Pancreas (tissue), 10 donors: ENCODE data around the gene MDP1. TPM values are rescaled to one million over a fixed set of nuclear protein-coding genes. Genes with fewer than 3 reads are reported as not detected.

Source experiments
- ATAC-seq, 4 donors: fragments of 200-7000 bp; cut with Tn5 transposase; one replicate each; pipeline versions ENCODE4 v1.8.0 to v1.9.1; 2020; ENCODE audit warnings: mild to moderate bottlenecking in 4 of 4, moderate library complexity in 4 of 4
- DNase-seq, 6 donors: peaks; one replicate each; pipeline ENCODE4 v3.0.0-alpha.2; 2020
- FAIRE-seq: peaks from 2 replicates; lab custom pipeline; 2012; peaks lifted over from hg19 to GRCh38; lab: Jason Lieb, UNC
- H3K27ac ChIP-seq, 4 donors: fragments of 200-600 bp; sonication (generic); 1 replicate in 3 of 4; 2 replicates in 1 of 4; pipeline versions ENCODE4 v1.5.0 to v1.8.0; 2020
- H3K27me3 ChIP-seq, 4 donors: fragments of 200-600 bp; one replicate each; pipeline ENCODE4 v1.8.0; 2021
- H3K36me3 ChIP-seq, 3 donors: fragments of 200-600 bp; sonication (generic) in 1 of 3; one replicate each; pipeline versions ENCODE4 v1.5.0 to v1.8.0; 2020 to 2021
- H3K4me1 ChIP-seq, 3 donors: fragments of 200-600 bp; one replicate each; pipeline ENCODE4 v1.8.0; 2021
- H3K4me3 ChIP-seq, 4 donors: fragments of 200-600 bp; sonication (generic) in 2 of 4; one replicate each; pipeline versions ENCODE4 v1.5.0 to v1.8.0; 2020 to 2021
- H3K9me3 ChIP-seq, 4 donors: fragments of 200-600 bp; one replicate each; pipeline ENCODE4 v1.8.0; 2021
- CTCF ChIP-seq, 4 donors: fragments of 200-600 bp; sonication (generic) in 3 of 4; IDR thresholded peaks; one replicate each; pipeline versions ENCODE4 v1.5.0 to v1.8.0; 2021; ENCODE audit warnings: antibody characterized with exemption in 4 of 4
- WGBS, 2 donors: extraction: QIAGEN DNeasy Blood & Tissue Kit; methylation state at CpG; one replicate each; pipeline ENCODE4 v1.1.7; 2013; 5-methylcytosine and 5-hydroxymethylcytosine counted together
- intact Hi-C, 3 donors: fragments of 100-400 bp; cut with DNase I; formaldehyde crosslinking; loops; one replicate each; pipeline versions ENCODE4 v1.11.1 to v1.14.2; 2022
- polyA plus RNA-seq, 2 donors: library from polyadenylated mRNA; stranded (reverse); fragments of 200-250 nt; gene quantifications; one replicate each; pipeline ENCODE4 v1.2.3, GENCODE V29; 2013
- total RNA-seq, 6 donors: library from RNA; stranded (reverse); fragmentation: NEBNext Ultra II Directional in 4 of 6; extraction: Animal tissue kit (Norgen Biotek cat#: 25700) in 4 of 6; gene quantifications; one replicate each; pipeline versions ENCODE4 v1.2.1 to v1.2.4, GENCODE V29; 2021 to 2023
- donor health status: healthy with polysubstance abuse.
- donor health status: DM: no; HTN: no; CAD: no; lungs with moderate emphysema.
- donor health status: DM: no; HTN: no; CAD: no.
- donor health status: control.
- donor health status: control.
- donor health status: Bipolar disorder and iron deficiency.
- donor health status: DM: yes; HTN: yes; CAD: no.
- donor health status: DM: no; HTN: no; CAD: no.
- donor health status: DM: no; HTN: no; CAD: no.
- donor health status: DM: yes; HTN: yes; CAD: no.

The MDP1 gene
- total and polyA plus RNA-seq, 8 donors, result 7.8 to 31.7 (median 10.3) TPM

- Histone ChIP-seq H3K9me3 (no peaks in the 10 kb centered on the region), H3K36me3 (peaks cover 3 to 25% (median 17%) of the 10 kb centered on the region in 3 donors), H3K4me3 (peak overlapping the region in 1 of 4 donors; percentile 56), H3K27me3 (no peaks in the 10 kb centered on the region), H3K4me1 (peaks cover 0 to 11% (median 9%) of the 10 kb centered on the region in 3 donors), H3K27ac (peak overlapping the region in 2 of 4 donors; percentile 16 to 26)
- DNase-seq (no peak), ATAC-seq (no peak), FAIRE-seq (no peak)
- TF ChIP-seq CTCF (IDR thresholded peaks at IDR 0.05), result no peak
- intact Hi-C loops, result no loop called here
- 0 to 2% methylated on average over 3 of the region's 3 CpGs for WGBS, 2 donors
These were observed 26.8 kb downstream of the MDP1 start for GRCh38 chr14:24189059-24189375.

- no peak for FAIRE-seq
- TF ChIP-seq CTCF (IDR thresholded peaks at IDR 0.05), result no peak
- DNase-seq, result peak; percentile 88 to 98 (median 96)
- 0% methylated on average over 58 to 65 of the region's 65 CpGs for WGBS, 2 donors
- H3K4me3 ChIP-seq, result peak within 1 kb of the TSS; percentile 48 to 89 (median 64)
- peaks cover 0 to 11% (median 9%) of the 10 kb centered on the region in 3 donors for H3K4me1 ChIP-seq
- peak; percentile 95 to 98 (median 96) for ATAC-seq
- H3K27me3 ChIP-seq, result no peaks in the 10 kb centered on the region
- H3K36me3 ChIP-seq, result peaks cover 3 to 31% (median 22%) of the 10 kb centered on the region in 3 donors
- peak within 1 kb of the TSS; percentile 26 to 80 (median 66) for H3K27ac ChIP-seq
- intact Hi-C loops, result no loop called here
- H3K9me3 ChIP-seq, result no peaks in the 10 kb centered on the region
These were observed 27.4 kb downstream of the MDP1 start, which contains the start of gene IPO4 for GRCh38 chr14:24188251-24189058. IPO4 (minus strand) TSS chr14:24188816; CDS start chr14:24188787, 29 bp downstream.

- WGBS, 2 donors, result 68 to 74% methylated on average over 2 of the region's 2 CpGs
- H3K36me3 ChIP-seq, result peaks cover 3 to 36% (median 26%) of the 10 kb centered on the region in 3 donors
- DNase-seq (peak in 1 of 6 donors; percentile 51), FAIRE-seq (no peak), ATAC-seq (no peak)
- no peaks in the 10 kb centered on the region for H3K27me3 ChIP-seq
- H3K9me3 ChIP-seq, result no peaks in the 10 kb centered on the region
- peak overlapping the region in 2 of 4 donors; percentile 56 to 71 for H3K4me3 ChIP-seq
- H3K4me1 ChIP-seq, result peaks cover 0 to 11% (median 9%) of the 10 kb centered on the region in 3 donors
- TF ChIP-seq CTCF (IDR thresholded peaks at IDR 0.05), result no peak
- intact Hi-C loops, result no loop called here
- H3K27ac ChIP-seq, result peak overlapping the region in 1 of 4 donors; percentile 62
These were observed 28.3 kb downstream of the MDP1 start for GRCh38 chr14:24187539-24187915.

- intact Hi-C loops, result no loop called here
- 81 to 89% methylated on average over 10 of the region's 10 CpGs for WGBS, 2 donors
- FAIRE-seq, result no peak
- Histone ChIP-seq H3K9me3 (no peaks in the 10 kb centered on the region), H3K36me3 (peaks cover 3 to 37% (median 26%) of the 10 kb centered on the region in 3 donors), H3K4me1 (peaks cover 0 to 11% (median 9%) of the 10 kb centered on the region in 3 donors), H3K27ac (no peak overlapping the region), H3K4me3 (no peak overlapping the region), H3K27me3 (no peaks in the 10 kb centered on the region)
- DNase-seq, result peak in 1 of 6 donors; percentile 24
- ATAC-seq, result no peak
- TF ChIP-seq CTCF (IDR thresholded peaks at IDR 0.05), result no peak
These were observed 28.9 kb downstream of the MDP1 start for GRCh38 chr14:24186831-24187538.
